ENCODE data around the gene EPB41L1.
A peak's percentile ranks its signal among the peaks of the same experiment; 100 is the strongest.

Gene EPB41L1

GRCh38 chr20:36272547-36273220 lies 118.1 kb downstream of the EPB41L1 start:
- no peak for DNase-seq (ENCODE audit: extremely low spot score)
- CTCF ChIA-PET, result interaction anchor here (1.0 to 7.4 kb wide), 9 partner anchors 15 to 614 kb away, joined by 3 to 66 read pairs (median 4); partner anchors contain the start of gene AAR2
- TF ChIP-seq CTCF (IDR thresholded peaks at IDR 0.05; ENCODE audit: control extremely low read depth, extremely low read depth, low read depth, missing control alignments), result no peak
- POLR2A ChIA-PET, result no interaction called here

- peak; percentile 51 for DNase-seq (ENCODE audit: extremely low spot score)
- ChIA-PET POLR2A (no interaction called here), CTCF (interaction anchor here (0.8 to 7.4 kb wide), 11 partner anchors 16 to 613 kb away, joined by 3 to 66 read pairs (median 4); partner anchors contain the start of gene AAR2)
- TF ChIP-seq CTCF (IDR thresholded peaks at IDR 0.05; ENCODE audit: control extremely low read depth, extremely low read depth, low read depth, missing control alignments), result peak; percentile 53
Measured at GRCh38 chr20:36273414-36274180, 119.1 kb downstream of the EPB41L1 start.

- no peak for TF ChIP-seq CTCF (IDR thresholded peaks at IDR 0.05; ENCODE audit: control extremely low read depth, extremely low read depth, low read depth, missing control alignments)
- POLR2A ChIA-PET, result no interaction called here
- CTCF ChIA-PET, result interaction anchor here (0.8 to 7.4 kb wide), 8 partner anchors 52 to 612 kb away, joined by 3 to 66 read pairs (median 4); no protein-coding TSS in a partner anchor
- DNase-seq (ENCODE audit: extremely low spot score), result no peak
Measured at GRCh38 chr20:36274181-36274841, 119.8 kb downstream of the EPB41L1 start.

- CTCF ChIA-PET, result interaction anchor here (1.6 to 7.4 kb wide), 2 partner anchors 117 to 164 kb away, joined by 4 to 66 read pairs; no protein-coding TSS in a partner anchor
- POLR2A ChIA-PET, result no interaction called here
- no peak for DNase-seq (ENCODE audit: extremely low spot score)
- no peak for TF ChIP-seq CTCF (IDR thresholded peaks at IDR 0.05; ENCODE audit: control extremely low read depth, extremely low read depth, low read depth, missing control alignments)
Measured at GRCh38 chr20:36275011-36275410, 120.5 kb downstream of the EPB41L1 start.

- DNase-seq (ENCODE audit: extremely low spot score), result no peak
- POLR2A ChIA-PET, result no interaction called here
- CTCF ChIA-PET, result interaction anchor here (1.6 to 7.4 kb wide), 2 partner anchors 118 to 163 kb away, joined by 4 to 66 read pairs; no protein-coding TSS in a partner anchor
- no peak for TF ChIP-seq CTCF (IDR thresholded peaks at IDR 0.05; ENCODE audit: control extremely low read depth, extremely low read depth, low read depth, missing control alignments)
Measured at GRCh38 chr20:36275441-36276189, 121.1 kb downstream of the EPB41L1 start.

GRCh38 chr20:36277546-36277945 lies 123.0 kb downstream of the EPB41L1 start:
- DNase-seq (ENCODE audit: extremely low spot score), result no peak
- ChIA-PET CTCF (no interaction called here), POLR2A (no interaction called here)
- no peak for TF ChIP-seq CTCF (IDR thresholded peaks at IDR 0.05; ENCODE audit: control extremely low read depth, extremely low read depth, low read depth, missing control alignments)

All from GM10248 (cell line).